ENCODE measurements around the gene NAALADL2. TPM values are rescaled to one million over a fixed set of nuclear protein-coding genes. Genes with fewer than 3 reads are reported as not detected.

Gene NAALADL2
- total and polyA plus RNA-seq, 2 of the 8 experiments (the other 6 are each of a cell fraction or from before 2014, with no cell fraction given) = 0.12 to 0.22 TPM

- TF ChIP-seq JUND (IDR thresholded peaks at IDR 0.05; ENCODE audit: low read length) = no peak
These were observed 496.7 kb downstream of the NAALADL2 start (continued) for GRCh38 chr3:175355801-175356335.
